ENCODE data around the gene RING1.

GRCh38 chr6:33247977-33248642 is 39.8 kb downstream of the RING1 start:
- TF ChIP-seq SIN3A (IDR thresholded peaks at IDR 0.05; ENCODE audit: borderline replicate concordance, insufficient read depth, low read length): 0 out of 2 replicates have a peak, but pooled peaks have one; percentile 53
- TF ChIP-seq TAF1 (IDR thresholded peaks at IDR 0.05; ENCODE audit: borderline replicate concordance, insufficient read depth, low read length): no peak
- no peak for TF ChIP-seq REST (IDR thresholded peaks at IDR 0.05; ENCODE audit: insufficient read depth in 1 of 2, low read depth in 2 of 2, low read length in 2 of 2)
- TF ChIP-seq POLR2AphosphoS5 (IDR thresholded peaks at IDR 0.05; ENCODE audit: low read depth, low read length): no peak

Measured in PFSK-1 (cell line).